ENCODE results near the gene WSCD2. TPM values are rescaled to one million over a fixed set of nuclear protein-coding genes. Genes with fewer than 3 reads are reported as not detected.

The WSCD2 gene
- total and polyA plus RNA-seq, 2 donors (not counting 1 experiment from before 2014, with no cell fraction given) = 1.1 to 5.9 TPM

- Histone ChIP-seq H3K4me2 (replicated peaks; ENCODE audit: low read depth, low read length, poor library complexity, severe bottlenecking) (peak overlapping the region; percentile 28), H2AFZ (ENCODE audit: insufficient read depth, low read depth, low read length, poor library complexity, severe bottlenecking) (no peak overlapping the region), H3K4me3 (ENCODE audit: control extremely low read depth in 1 of 5, extremely low read depth in 1 of 5, insufficient read depth in 1 of 5, low read depth in 2 of 5, low read length in 4 of 5) (no peak overlapping the region), H3K27ac (ENCODE audit: low read length in 2 of 2) (peak overlapping the region; percentile 29 to 47), H3K27me3 (replicated peaks in 1 of 4; ENCODE audit: control extremely low read depth in 1 of 4, control insufficient read depth in 3 of 4, insufficient read depth in 4 of 4, low read length in 3 of 4) (peaks cover 0 to 2% (median 0%) of the 10 kb centered on the region in 4 experiments), H3K9me3 (ENCODE audit: control extremely low read depth in 1 of 3, control insufficient read depth in 2 of 3, insufficient read depth in 1 of 3, low read length in 2 of 3) (no peaks in the 10 kb centered on the region), H3K4me1 (ENCODE audit: control insufficient read depth in 2 of 2, insufficient read depth in 2 of 2, low read length in 2 of 2) (peaks cover 22 to 63% of the 10 kb centered on the region in 2 donors), H3K9ac (ENCODE audit: low read length) (no peak overlapping the region), H4K20me1 (ENCODE audit: control insufficient read depth, insufficient read depth, low read length, poor library complexity, severe bottlenecking) (no peaks in the 10 kb centered on the region), H3K79me2 (ENCODE audit: control insufficient read depth, insufficient read depth, low read length) (no peaks in the 10 kb centered on the region), H3K36me3 (replicated peaks in 1 of 2; ENCODE audit: control extremely low read depth in 1 of 2, control insufficient read depth in 1 of 2, extremely low read depth in 1 of 2, insufficient read depth in 2 of 2, low read length in 1 of 2) (no peaks in the 10 kb centered on the region)
- 73% methylated on average over 4 of the region's 4 CpGs for WGBS (ENCODE audit: insufficient coverage)
- Mint-ChIP-seq H3K9me3 (ENCODE audit: insufficient read depth) (no peaks in the 10 kb centered on the region), H3K4me1 (peaks cover 60% of the 10 kb centered on the region), H3K27ac (peak overlapping the region; percentile 82), H3K27me3 (no peaks in the 10 kb centered on the region), H3K4me3 (peak overlapping the region; percentile 69)
- POLR2A ChIA-PET = no interaction called here
- ATAC-seq (ENCODE audit: low read depth) = no peak
- CTCF ChIA-PET = interaction anchor here (1.0 kb wide), 1 partner anchor 14 kb away, joined by 3 read pairs; no protein-coding TSS in a partner anchor
- no peak for DNase-seq
- no peak for TF ChIP-seq EZH2 (IDR thresholded peaks at IDR 0.05; ENCODE audit: borderline replicate concordance, insufficient read depth, low read depth, low read length, poor library complexity, severe bottlenecking)
- TF ChIP-seq, protein P1, sequence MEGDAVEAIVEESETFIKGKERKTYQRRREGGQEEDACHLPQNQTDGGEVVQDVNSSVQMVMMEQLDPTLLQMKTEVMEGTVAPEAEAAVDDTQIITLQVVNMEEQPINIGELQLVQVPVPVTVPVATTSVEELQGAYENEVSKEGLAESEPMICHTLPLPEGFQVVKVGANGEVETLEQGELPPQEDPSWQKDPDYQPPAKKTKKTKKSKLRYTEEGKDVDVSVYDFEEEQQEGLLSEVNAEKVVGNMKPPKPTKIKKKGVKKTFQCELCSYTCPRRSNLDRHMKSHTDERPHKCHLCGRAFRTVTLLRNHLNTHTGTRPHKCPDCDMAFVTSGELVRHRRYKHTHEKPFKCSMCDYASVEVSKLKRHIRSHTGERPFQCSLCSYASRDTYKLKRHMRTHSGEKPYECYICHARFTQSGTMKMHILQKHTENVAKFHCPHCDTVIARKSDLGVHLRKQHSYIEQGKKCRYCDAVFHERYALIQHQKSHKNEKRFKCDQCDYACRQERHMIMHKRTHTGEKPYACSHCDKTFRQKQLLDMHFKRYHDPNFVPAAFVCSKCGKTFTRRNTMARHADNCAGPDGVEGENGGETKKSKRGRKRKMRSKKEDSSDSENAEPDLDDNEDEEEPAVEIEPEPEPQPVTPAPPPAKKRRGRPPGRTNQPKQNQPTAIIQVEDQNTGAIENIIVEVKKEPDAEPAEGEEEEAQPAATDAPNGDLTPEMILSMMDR (IDR thresholded peaks at IDR 0.05) = no peak
- intact Hi-C loops (cut with micrococcal nuclease) = loop anchor here (5.0 to 10.0 kb wide), 2 partner anchors 519 to 976 kb away; partner anchors contain the start of genes ALKBH2 and SELPLG
Observed at GRCh38 chr12:108116254-108116653, 12.8 kb upstream of the WSCD2 start.

- no peak for DNase-seq
- Histone ChIP-seq H3K27ac (ENCODE audit: low read length in 2 of 2) (peak overlapping the region in 1 of 2 donors; percentile 47), H4K20me1 (ENCODE audit: control insufficient read depth, insufficient read depth, low read length, poor library complexity, severe bottlenecking) (no peaks in the 10 kb centered on the region), H3K4me3 (ENCODE audit: control extremely low read depth in 1 of 5, extremely low read depth in 1 of 5, insufficient read depth in 1 of 5, low read depth in 2 of 5, low read length in 4 of 5) (no peak overlapping the region), H3K79me2 (ENCODE audit: control insufficient read depth, insufficient read depth, low read length) (no peaks in the 10 kb centered on the region), H3K9me3 (ENCODE audit: control extremely low read depth in 1 of 3, control insufficient read depth in 2 of 3, insufficient read depth in 1 of 3, low read length in 2 of 3) (no peaks in the 10 kb centered on the region), H3K4me1 (ENCODE audit: control insufficient read depth in 2 of 2, insufficient read depth in 2 of 2, low read length in 2 of 2) (peaks cover 22 to 63% of the 10 kb centered on the region in 2 donors), H3K4me2 (replicated peaks; ENCODE audit: low read depth, low read length, poor library complexity, severe bottlenecking) (peak overlapping the region; percentile 28), H3K27me3 (replicated peaks in 1 of 4; ENCODE audit: control extremely low read depth in 1 of 4, control insufficient read depth in 3 of 4, insufficient read depth in 4 of 4, low read length in 3 of 4) (no peaks in the 10 kb centered on the region), H3K36me3 (replicated peaks in 1 of 2; ENCODE audit: control extremely low read depth in 1 of 2, control insufficient read depth in 1 of 2, extremely low read depth in 1 of 2, insufficient read depth in 2 of 2, low read length in 1 of 2) (no peaks in the 10 kb centered on the region), H2AFZ (ENCODE audit: insufficient read depth, low read depth, low read length, poor library complexity, severe bottlenecking) (no peak overlapping the region), H3K9ac (ENCODE audit: low read length) (no peak overlapping the region)
- Mint-ChIP-seq H3K4me3 (peak overlapping the region; percentile 69), H3K27me3 (no peaks in the 10 kb centered on the region), H3K27ac (peak overlapping the region; percentile 82), H3K4me1 (peaks cover 60% of the 10 kb centered on the region), H3K9me3 (ENCODE audit: insufficient read depth) (no peaks in the 10 kb centered on the region)
- POLR2A ChIA-PET = no interaction called here
- TF ChIP-seq, protein P1 (IDR thresholded peaks at IDR 0.05) = no peak
- no peak for TF ChIP-seq EZH2 (IDR thresholded peaks at IDR 0.05; ENCODE audit: borderline replicate concordance, insufficient read depth, low read depth, low read length, poor library complexity, severe bottlenecking)
- intact Hi-C loops (cut with micrococcal nuclease) = loop anchor here (5.0 to 10.0 kb wide), 2 partner anchors 518 to 976 kb away; partner anchors contain the start of genes ALKBH2 and SELPLG
- no peak for ATAC-seq (ENCODE audit: low read depth)
- CTCF ChIA-PET = interaction anchor here (1.0 kb wide), 1 partner anchor 14 kb away, joined by 3 read pairs; no protein-coding TSS in a partner anchor
- WGBS (ENCODE audit: insufficient coverage) = no CpG with 5 or more reads among the region's 1 CpG
Observed at GRCh38 chr12:108116699-108117098, 12.4 kb upstream of the WSCD2 start.
